ENCODE measurements around the gene GPR15. TPM values are rescaled to one million over a fixed set of nuclear protein-coding genes. Genes with fewer than 3 reads are reported as not detected.

The GPR15 gene
- not detected for polyA plus RNA-seq (2013, experiment 1 of 2)
- not detected for polyA plus RNA-seq (2013, experiment 2 of 2)

- H2BK120ac ChIP-seq (ENCODE audit: low read depth, low read length): no peak within 1 kb of the TSS
- H3K23ac ChIP-seq (ENCODE audit: low read depth, low read length, poor library complexity): no peak within 1 kb of the TSS
- H4K91ac ChIP-seq (ENCODE audit: low read depth, low read length, poor library complexity): no peak within 1 kb of the TSS
- H3K36me3 ChIP-seq (replicated peaks in 1 of 2; ENCODE audit: control insufficient read depth in 2 of 2, insufficient read depth in 2 of 2, low read length in 2 of 2): no peaks in the 10 kb centered on the region
- H4K8ac ChIP-seq (ENCODE audit: low read depth, low read length): no peak within 1 kb of the TSS
- no peak within 1 kb of the TSS for H3K4me3 ChIP-seq (ENCODE audit: low read length in 2 of 2)
- no peak for DNase-seq (ENCODE audit: low spot score)
- no peak within 1 kb of the TSS for H2BK12ac ChIP-seq (ENCODE audit: low read length)
- H3K18ac ChIP-seq (ENCODE audit: low read length): no peak within 1 kb of the TSS
- no peak within 1 kb of the TSS for H3K4ac ChIP-seq (ENCODE audit: low read length)
- H3K27me3 ChIP-seq (ENCODE audit: control insufficient read depth in 3 of 3, insufficient read depth in 3 of 3, low read depth in 1 of 3, low read length in 3 of 3): peaks cover 0 to 7% (median 4%) of the 10 kb centered on the region in 3 experiments
- H3K9ac ChIP-seq (ENCODE audit: low read depth, low read length, poor library complexity): no peak within 1 kb of the TSS
- no peak within 1 kb of the TSS for H3K27ac ChIP-seq (replicated peaks; ENCODE audit: low read length)
- no peak within 1 kb of the TSS for H2BK15ac ChIP-seq (ENCODE audit: low read length)
- no peaks in the 10 kb centered on the region for H3K9me3 ChIP-seq (replicated peaks in 1 of 2; ENCODE audit: control insufficient read depth in 2 of 2, insufficient read depth in 1 of 2, low read depth in 1 of 2, low read length in 2 of 2)
- no CpG with 5 or more reads among the region's 7 CpGs for WGBS, 2 donors (ENCODE audit: extremely low coverage in 2 of 2, insufficient read length in 2 of 2, insufficient replicate concordance in 1 of 2)
- H3K14ac ChIP-seq (ENCODE audit: low read length): no peak within 1 kb of the TSS
- peaks cover 3 to 8% of the 10 kb centered on the region in 2 donors for H3K4me1 ChIP-seq (ENCODE audit: control insufficient read depth in 2 of 2, insufficient read depth in 1 of 2, low read depth in 1 of 2, low read length in 2 of 2)
- H2AFZ ChIP-seq (ENCODE audit: low read length): no peak within 1 kb of the TSS
- H2BK5ac ChIP-seq (ENCODE audit: low read length): no peak within 1 kb of the TSS
- no peaks in the 10 kb centered on the region for H3K79me1 ChIP-seq (ENCODE audit: low read depth, low read length)
- H2AK5ac ChIP-seq (ENCODE audit: low read depth, low read length): no peak within 1 kb of the TSS
- H3K4me2 ChIP-seq (ENCODE audit: insufficient read depth, low read length, poor library complexity, severe bottlenecking): no peak within 1 kb of the TSS
These were observed at the start of gene GPR15 for GRCh38 chr3:98531622-98532274. Gene GPR15, plus strand, starts transcription at chr3:98531978. Its CDS starts 56 bp downstream, at chr3:98532034.

- H3K9ac ChIP-seq (ENCODE audit: low read depth, low read length, poor library complexity): no peak overlapping the region
- H4K91ac ChIP-seq (ENCODE audit: low read depth, low read length, poor library complexity): no peak overlapping the region
- H2AK5ac ChIP-seq (ENCODE audit: low read depth, low read length): no peak overlapping the region
- H3K4me2 ChIP-seq (ENCODE audit: insufficient read depth, low read length, poor library complexity, severe bottlenecking): no peak overlapping the region
- no peak overlapping the region for H2BK15ac ChIP-seq (ENCODE audit: low read length)
- H2BK120ac ChIP-seq (ENCODE audit: low read depth, low read length): no peak overlapping the region
- no peaks in the 10 kb centered on the region for H3K79me1 ChIP-seq (ENCODE audit: low read depth, low read length)
- H3K4ac ChIP-seq (ENCODE audit: low read length): no peak overlapping the region
- no peak overlapping the region for H4K8ac ChIP-seq (ENCODE audit: low read depth, low read length)
- H3K23ac ChIP-seq (ENCODE audit: low read depth, low read length, poor library complexity): no peak overlapping the region
- no peaks in the 10 kb centered on the region for H3K36me3 ChIP-seq (replicated peaks in 1 of 2; ENCODE audit: control insufficient read depth in 2 of 2, insufficient read depth in 2 of 2, low read length in 2 of 2)
- no peak overlapping the region for H2AFZ ChIP-seq (ENCODE audit: low read length)
- peaks cover 0 to 5% of the 10 kb centered on the region in 2 donors for H3K9me3 ChIP-seq (replicated peaks in 1 of 2; ENCODE audit: control insufficient read depth in 2 of 2, insufficient read depth in 1 of 2, low read depth in 1 of 2, low read length in 2 of 2)
- no peak for DNase-seq (ENCODE audit: low spot score)
- H2BK5ac ChIP-seq (ENCODE audit: low read length): no peak overlapping the region
- H3K14ac ChIP-seq (ENCODE audit: low read length): peak overlapping the region; percentile 57
- H3K4me1 ChIP-seq (ENCODE audit: control insufficient read depth in 2 of 2, insufficient read depth in 1 of 2, low read depth in 1 of 2, low read length in 2 of 2): no peaks in the 10 kb centered on the region
- no peak overlapping the region for H2BK12ac ChIP-seq (ENCODE audit: low read length)
- H3K18ac ChIP-seq (ENCODE audit: low read length): no peak overlapping the region
- H3K27ac ChIP-seq (replicated peaks; ENCODE audit: low read length): no peak overlapping the region
- H3K27me3 ChIP-seq (ENCODE audit: control insufficient read depth in 3 of 3, insufficient read depth in 3 of 3, low read depth in 1 of 3, low read length in 3 of 3): no peaks in the 10 kb centered on the region
- H3K4me3 ChIP-seq (ENCODE audit: low read length in 2 of 2): no peak overlapping the region
- WGBS, 2 donors (ENCODE audit: extremely low coverage in 2 of 2, insufficient read length in 2 of 2, insufficient replicate concordance in 1 of 2): no CpG with 5 or more reads among the region's 3 CpGs
These were observed 48.9 kb upstream of the GPR15 start for GRCh38 chr3:98482717-98483482.

DNA sequence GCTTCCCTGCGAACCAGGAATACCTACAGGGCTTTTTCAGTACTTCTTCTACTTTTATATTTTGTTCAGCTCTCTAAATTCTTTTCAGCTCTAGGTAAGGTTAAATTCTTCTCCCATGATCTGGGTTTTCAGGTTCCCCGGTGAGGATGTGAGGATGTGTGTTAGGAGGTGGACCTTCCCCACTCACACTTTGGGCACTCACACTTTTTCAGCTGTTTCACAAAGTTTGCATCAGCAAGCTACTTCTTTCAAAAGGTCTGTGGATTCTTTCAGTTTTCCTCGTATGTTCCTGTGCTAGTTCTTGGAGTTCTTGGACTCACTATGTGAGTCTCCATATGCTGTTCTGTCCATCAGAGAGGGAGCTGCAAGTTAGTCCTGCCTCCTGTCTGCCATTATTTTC, 48.2 kb upstream of the GPR15 start:
- WGBS, 2 donors (ENCODE audit: extremely low coverage in 2 of 2, insufficient read length in 2 of 2, insufficient replicate concordance in 1 of 2): no CpG with 5 or more reads among the region's 3 CpGs
- Histone ChIP-seq H3K4me3 (ENCODE audit: low read length in 2 of 2) (no peak overlapping the region), H2BK12ac (ENCODE audit: low read length) (no peak overlapping the region), H2AFZ (ENCODE audit: low read length) (no peak overlapping the region), H4K8ac (ENCODE audit: low read depth, low read length) (no peak overlapping the region), H2AK5ac (ENCODE audit: low read depth, low read length) (no peak overlapping the region), H2BK5ac (ENCODE audit: low read length) (no peak overlapping the region), H3K9ac (ENCODE audit: low read depth, low read length, poor library complexity) (no peak overlapping the region), H3K23ac (ENCODE audit: low read depth, low read length, poor library complexity) (no peak overlapping the region), H3K18ac (ENCODE audit: low read length) (no peak overlapping the region), H3K9me3 (replicated peaks in 1 of 2; ENCODE audit: control insufficient read depth in 2 of 2, insufficient read depth in 1 of 2, low read depth in 1 of 2, low read length in 2 of 2) (peaks cover 0 to 5% of the 10 kb centered on the region in 2 donors), H2BK15ac (ENCODE audit: low read length) (no peak overlapping the region), H3K14ac (ENCODE audit: low read length) (no peak overlapping the region), H3K4me1 (ENCODE audit: control insufficient read depth in 2 of 2, insufficient read depth in 1 of 2, low read depth in 1 of 2, low read length in 2 of 2) (no peaks in the 10 kb centered on the region), H3K4me2 (ENCODE audit: insufficient read depth, low read length, poor library complexity, severe bottlenecking) (no peak overlapping the region), H2BK120ac (ENCODE audit: low read depth, low read length) (no peak overlapping the region), H3K79me1 (ENCODE audit: low read depth, low read length) (no peaks in the 10 kb centered on the region), H3K4ac (ENCODE audit: low read length) (no peak overlapping the region), H3K36me3 (replicated peaks in 1 of 2; ENCODE audit: control insufficient read depth in 2 of 2, insufficient read depth in 2 of 2, low read length in 2 of 2) (no peaks in the 10 kb centered on the region), H3K27me3 (ENCODE audit: control insufficient read depth in 3 of 3, insufficient read depth in 3 of 3, low read depth in 1 of 3, low read length in 3 of 3) (no peaks in the 10 kb centered on the region), H4K91ac (ENCODE audit: low read depth, low read length, poor library complexity) (no peak overlapping the region), H3K27ac (replicated peaks; ENCODE audit: low read length) (no peak overlapping the region)
- no peak for DNase-seq (ENCODE audit: low spot score)

DNA sequence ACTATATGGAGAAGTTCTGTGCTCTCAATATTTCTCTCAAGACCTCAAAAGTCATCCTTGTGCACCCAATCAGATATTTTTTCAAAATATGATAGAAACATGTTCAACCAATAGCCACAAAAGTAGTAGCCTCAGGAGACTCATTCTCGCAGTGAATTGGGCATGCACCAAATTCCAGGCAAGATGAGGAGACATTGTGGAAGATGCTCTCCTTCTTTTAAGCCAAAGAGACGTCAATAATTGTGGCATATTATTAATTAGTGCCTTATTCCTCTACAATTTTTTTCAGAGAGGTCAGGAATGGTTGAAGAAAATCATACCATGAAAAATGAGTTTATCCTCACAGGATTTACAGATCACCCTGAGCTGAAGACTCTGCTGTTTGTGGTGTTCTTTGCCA, 34.4 kb upstream of the GPR15 start, which contains the start of gene OR5K2:
TSS of gene OR5K2 (plus strand) at position 301 of the 400 bp plus-strand sequence. CDS start at position 301, 0 bp downstream.
- no peak within 1 kb of the TSS for H3K4me3 ChIP-seq (ENCODE audit: low read length in 2 of 2)

More for the DNA sequence above, 34.4 kb upstream of the GPR15 start, which contains the start of gene OR5K2:
- no peak within 1 kb of the TSS for H3K9ac ChIP-seq (ENCODE audit: low read depth, low read length, poor library complexity)
- no peak within 1 kb of the TSS for H2AK5ac ChIP-seq (ENCODE audit: low read depth, low read length)
- H3K79me1 ChIP-seq (ENCODE audit: low read depth, low read length): no peaks in the 10 kb centered on the region
- H3K4ac ChIP-seq (ENCODE audit: low read length): no peak within 1 kb of the TSS
- no peak within 1 kb of the TSS for H2BK15ac ChIP-seq (ENCODE audit: low read length)
- WGBS, 2 donors (ENCODE audit: extremely low coverage in 2 of 2, insufficient read length in 2 of 2, insufficient replicate concordance in 1 of 2): no CpG with 5 or more reads among the region's 2 CpGs
- no peak within 1 kb of the TSS for H2AFZ ChIP-seq (ENCODE audit: low read length)
- no peak within 1 kb of the TSS for H4K91ac ChIP-seq (ENCODE audit: low read depth, low read length, poor library complexity)
- no peak within 1 kb of the TSS for H3K23ac ChIP-seq (ENCODE audit: low read depth, low read length, poor library complexity)
- no peak within 1 kb of the TSS for H3K14ac ChIP-seq (ENCODE audit: low read length)
- H3K18ac ChIP-seq (ENCODE audit: low read length): no peak within 1 kb of the TSS
- no peak within 1 kb of the TSS for H2BK12ac ChIP-seq (ENCODE audit: low read length)
- DNase-seq (ENCODE audit: low spot score): no peak
- no peaks in the 10 kb centered on the region for H3K9me3 ChIP-seq (replicated peaks in 1 of 2; ENCODE audit: control insufficient read depth in 2 of 2, insufficient read depth in 1 of 2, low read depth in 1 of 2, low read length in 2 of 2)
- H3K4me2 ChIP-seq (ENCODE audit: insufficient read depth, low read length, poor library complexity, severe bottlenecking): no peak within 1 kb of the TSS
- no peak within 1 kb of the TSS for H2BK5ac ChIP-seq (ENCODE audit: low read length)
- no peak within 1 kb of the TSS for H4K8ac ChIP-seq (ENCODE audit: low read depth, low read length)
- H2BK120ac ChIP-seq (ENCODE audit: low read depth, low read length): no peak within 1 kb of the TSS
- H3K4me1 ChIP-seq (ENCODE audit: control insufficient read depth in 2 of 2, insufficient read depth in 1 of 2, low read depth in 1 of 2, low read length in 2 of 2): no peaks in the 10 kb centered on the region
- no peak within 1 kb of the TSS for H3K27ac ChIP-seq (replicated peaks; ENCODE audit: low read length)
- H3K36me3 ChIP-seq (replicated peaks in 1 of 2; ENCODE audit: control insufficient read depth in 2 of 2, insufficient read depth in 2 of 2, low read length in 2 of 2): no peaks in the 10 kb centered on the region
- H3K27me3 ChIP-seq (ENCODE audit: control insufficient read depth in 3 of 3, insufficient read depth in 3 of 3, low read depth in 1 of 3, low read length in 3 of 3): no peaks in the 10 kb centered on the region

All from neuronal stem cell (in vitro differentiated cells).